GM21619 (cell line): Measurements from ENCODE around the gene IGHMBP2.
A peak's percentile ranks its signal among the peaks of the same experiment; 100 is the strongest.

Source experiments
- ATAC-seq: cut with Tn5 transposase; IDR thresholded peaks from one replicate; pipeline ENCODE4 v1.9.1; 2021; ENCODE audit not compliant: unreplicated experiment

IGHMBP2 gene

DNA sequence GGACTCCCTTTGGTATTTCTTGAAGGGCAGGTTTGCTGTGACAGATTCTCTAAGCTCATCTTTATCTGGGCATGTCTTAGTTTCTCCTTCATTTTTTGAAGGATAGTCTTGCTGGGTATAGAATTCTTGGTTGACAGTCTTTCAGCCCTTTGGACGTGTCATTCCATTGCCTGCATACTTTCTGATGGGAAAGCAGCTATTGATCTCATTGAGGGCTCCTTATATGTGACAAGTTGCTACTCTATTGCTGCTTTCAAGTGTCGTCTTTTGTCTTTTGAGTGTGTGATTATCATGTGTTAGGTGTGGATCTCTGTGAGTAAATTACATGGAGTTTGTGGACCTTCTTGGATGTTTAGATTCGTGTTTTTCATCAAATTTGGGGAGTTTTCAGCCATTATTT is 21.9 kb downstream of the IGHMBP2 start:
- no peak for ATAC-seq

DNA sequence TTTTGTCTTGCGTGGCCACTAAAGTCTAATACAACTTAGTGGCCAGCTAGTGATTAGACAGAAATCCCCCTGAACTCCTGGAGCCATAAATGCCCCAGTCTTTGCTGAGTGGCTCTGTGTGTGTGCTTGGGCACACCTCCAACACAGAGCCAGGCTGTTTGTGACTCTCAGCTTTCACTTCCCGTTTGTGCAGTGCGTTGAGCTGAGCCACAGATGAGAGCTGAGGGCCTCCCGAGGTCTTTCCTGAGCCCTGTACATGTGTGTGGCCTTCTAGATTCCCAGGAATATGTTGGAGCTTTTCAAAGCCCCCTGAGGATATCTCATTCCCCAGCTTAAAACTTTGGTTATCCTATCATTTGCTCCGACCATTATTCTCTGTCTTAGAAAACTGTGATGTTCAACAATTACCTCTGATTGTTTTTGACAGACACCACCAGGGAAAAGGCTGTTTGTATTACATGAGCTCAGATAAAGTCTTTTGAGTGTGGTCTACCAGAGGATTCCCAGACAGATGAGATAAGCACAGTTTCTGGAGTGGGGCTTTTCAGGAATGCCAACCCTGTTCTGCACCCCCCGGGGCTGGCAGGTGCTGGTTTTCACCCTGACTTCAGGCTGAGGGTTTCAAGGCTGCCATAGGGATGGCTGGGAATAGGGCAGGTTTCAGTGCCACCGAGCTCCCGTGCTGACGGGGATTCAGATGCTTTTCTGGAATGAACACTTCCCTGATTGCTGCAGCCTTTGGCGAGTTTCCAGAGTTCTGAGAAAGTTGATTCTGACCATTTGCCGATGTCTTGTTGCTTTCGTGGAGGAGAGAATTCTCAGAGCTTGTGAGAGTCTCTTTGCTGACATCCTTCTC is 23.8 kb downstream of the IGHMBP2 start:
- peak; percentile 56 for ATAC-seq

DNA sequence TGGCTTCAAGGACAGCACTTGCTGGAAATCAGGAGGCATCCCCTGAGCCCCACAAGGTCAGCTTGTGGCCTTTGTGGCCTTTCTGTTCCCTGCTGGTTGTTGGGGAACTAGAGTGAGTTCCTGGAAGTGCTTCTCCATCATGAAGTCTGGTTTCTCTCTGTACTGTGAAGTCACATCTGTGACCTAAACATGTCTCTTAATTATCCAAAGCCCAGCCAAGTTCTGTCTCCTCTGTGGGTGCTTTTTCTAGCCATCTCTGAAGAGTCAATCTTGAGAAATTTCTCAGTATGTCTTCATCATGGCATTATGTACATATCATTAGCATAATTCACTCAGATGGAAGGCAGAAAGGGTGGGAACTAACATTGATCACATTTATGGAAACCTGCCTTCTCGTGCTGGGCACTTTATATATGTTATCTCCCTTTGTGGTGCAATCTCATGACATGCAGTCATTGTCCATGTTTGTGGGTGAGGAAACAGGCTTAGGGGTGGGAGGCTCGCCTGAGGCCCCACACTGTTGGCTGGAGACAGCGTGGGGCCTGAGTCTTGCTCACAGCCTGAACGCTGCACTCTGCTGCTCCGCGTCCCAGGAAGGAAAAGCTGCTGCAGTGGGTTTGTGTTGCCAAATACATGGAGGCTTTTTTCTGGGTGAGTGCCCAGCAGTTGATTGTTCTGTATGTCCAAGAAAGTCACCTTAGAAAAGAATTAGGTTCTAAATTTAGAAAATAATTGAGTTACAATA is 24.6 kb downstream of the IGHMBP2 start:
- ATAC-seq = no peak

DNA sequence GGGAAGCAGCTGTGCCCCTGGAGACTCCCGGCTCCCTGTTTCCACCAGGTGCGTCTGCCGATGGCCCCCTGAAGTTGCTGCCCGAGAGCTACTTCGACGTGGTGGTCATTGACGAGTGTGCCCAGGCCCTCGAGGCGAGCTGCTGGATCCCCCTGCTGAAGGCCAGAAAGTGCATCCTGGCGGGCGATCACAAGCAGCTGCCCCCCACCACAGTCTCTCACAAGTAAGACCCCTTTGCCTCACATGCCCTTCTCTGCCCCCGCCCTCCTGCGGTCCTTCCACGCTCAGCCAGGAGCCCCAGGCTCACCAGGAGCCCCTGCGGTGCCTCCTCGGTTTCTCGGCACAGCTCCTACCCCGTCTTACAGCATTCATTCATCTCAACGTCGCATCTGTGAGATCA is 25.4 kb downstream of the IGHMBP2 start:
- no peak for ATAC-seq

DNA sequence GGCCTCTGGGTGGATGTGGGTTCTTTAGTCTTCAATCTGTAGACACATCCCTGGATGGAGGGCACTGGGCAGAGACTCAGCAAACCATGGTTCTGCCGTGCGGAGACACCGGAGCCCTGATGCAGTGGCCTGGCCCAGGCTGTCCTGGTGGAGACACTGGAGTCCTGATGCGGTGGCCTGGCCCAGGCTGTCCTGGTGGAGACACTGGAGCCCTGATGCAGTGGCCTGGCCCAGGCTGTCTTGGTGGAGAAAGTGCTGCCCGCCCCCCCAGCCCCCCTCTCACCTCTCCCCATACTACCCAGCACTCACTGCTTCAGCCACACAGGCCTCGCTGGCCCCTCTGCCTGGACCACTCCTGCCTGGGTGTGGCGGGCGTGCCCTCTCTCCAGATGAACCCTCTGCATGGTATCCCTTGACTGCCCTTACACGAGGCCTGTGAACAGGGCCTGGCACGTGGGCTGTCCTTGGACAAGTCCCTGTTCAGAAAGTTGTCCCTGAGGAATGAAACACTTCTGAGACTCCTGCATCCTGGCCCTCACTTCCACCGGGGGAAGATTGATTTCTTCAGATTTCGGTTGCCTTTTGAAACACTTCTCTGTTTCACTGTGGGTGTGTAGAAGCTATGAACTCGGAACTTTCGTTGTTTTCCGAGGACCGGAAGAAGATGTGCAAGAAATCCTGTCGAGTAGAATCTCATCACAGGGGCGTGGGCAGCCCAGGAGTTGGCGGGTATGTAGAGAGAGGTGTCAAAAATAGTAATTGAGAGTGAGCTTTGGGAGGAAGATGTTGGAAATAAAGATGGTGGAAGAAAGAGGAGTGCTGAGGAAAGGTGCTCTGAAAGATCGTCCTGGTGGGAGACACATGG is 26.2 kb downstream of the IGHMBP2 start:
- no peak for ATAC-seq

DNA sequence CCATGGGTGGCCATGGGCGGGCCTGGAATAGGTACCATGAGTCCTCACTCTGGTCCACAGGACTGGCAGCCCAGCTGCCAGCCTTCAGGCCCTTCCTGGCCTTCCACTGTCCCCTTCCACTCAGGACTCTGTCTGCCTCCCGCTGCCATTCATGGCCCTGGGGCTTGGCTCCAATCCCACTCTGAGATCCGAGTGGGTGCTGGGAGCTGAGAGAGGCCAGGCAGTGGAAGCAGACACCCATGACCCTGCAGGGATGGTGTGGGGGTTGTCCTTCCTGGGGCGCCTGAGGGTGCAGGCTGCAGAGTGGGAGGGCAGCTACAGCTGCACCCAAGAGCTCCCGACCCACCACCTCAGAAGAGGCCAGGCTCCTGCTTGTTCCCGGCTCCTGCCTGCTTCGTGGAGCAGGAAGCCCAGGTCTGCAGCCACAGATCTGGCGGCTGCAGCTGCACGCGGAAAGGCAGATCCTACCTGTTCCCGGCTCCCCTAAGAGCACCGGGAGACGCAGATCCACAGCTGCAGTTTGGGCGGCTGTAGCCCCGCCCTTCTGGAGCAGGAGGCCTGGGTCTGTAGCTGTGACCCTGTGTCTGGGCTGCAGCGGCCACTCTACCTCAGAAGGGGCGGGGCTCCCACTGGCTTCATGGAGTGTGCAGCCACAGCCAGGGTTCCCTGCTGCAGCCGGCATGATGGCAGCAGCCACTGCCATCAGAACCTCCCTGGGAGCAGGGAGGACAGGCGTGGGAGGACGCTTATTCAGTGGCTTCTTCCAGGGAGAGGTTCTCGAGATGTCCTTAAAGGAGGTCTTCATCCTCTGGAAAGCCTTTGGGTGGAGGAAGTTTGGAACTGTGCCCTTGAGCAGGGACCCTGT is 27.5 kb downstream of the IGHMBP2 start:
- ATAC-seq = no peak

DNA sequence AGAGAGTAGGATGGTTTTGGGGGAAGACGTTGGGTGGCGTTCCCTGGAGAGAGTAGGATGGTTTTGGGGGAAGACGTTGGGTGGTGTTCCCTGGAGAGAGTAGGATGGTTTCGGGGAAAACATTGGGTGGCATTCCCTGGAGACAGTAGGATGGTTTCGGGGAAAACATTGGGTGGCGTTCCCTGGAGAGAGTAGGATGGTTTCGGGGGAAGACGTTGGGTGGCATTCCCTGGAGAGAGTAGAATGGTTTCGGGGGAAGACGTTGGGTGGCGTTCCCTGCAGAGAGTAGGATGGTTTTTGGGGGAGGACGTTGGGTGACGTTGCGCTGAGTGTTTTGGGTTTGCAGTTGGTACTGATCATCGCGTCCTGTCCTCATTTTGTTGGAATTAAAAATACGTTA is 28.2 kb downstream of the IGHMBP2 start:
- ATAC-seq = no peak

DNA sequence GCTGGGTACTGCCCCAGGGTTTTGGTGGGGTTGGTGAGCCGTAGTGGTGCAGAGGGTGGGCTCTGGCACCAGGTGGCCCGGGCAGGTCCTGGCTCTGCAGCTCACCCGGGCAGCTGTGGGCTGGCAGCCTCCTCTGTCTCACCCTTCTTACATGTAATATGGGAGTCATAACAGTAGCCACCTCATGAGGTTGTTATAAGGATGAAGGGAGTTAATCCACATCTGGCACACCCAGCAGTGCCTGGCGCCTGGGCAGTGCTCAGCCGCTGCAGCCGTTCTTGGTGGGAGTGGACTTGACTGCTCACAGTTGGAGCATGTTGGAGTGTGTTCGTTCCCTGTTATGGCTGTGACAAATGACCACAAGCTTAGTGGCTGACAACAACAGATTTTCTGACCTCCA is 28.7 kb downstream of the IGHMBP2 start:
- ATAC-seq = no peak

DNA sequence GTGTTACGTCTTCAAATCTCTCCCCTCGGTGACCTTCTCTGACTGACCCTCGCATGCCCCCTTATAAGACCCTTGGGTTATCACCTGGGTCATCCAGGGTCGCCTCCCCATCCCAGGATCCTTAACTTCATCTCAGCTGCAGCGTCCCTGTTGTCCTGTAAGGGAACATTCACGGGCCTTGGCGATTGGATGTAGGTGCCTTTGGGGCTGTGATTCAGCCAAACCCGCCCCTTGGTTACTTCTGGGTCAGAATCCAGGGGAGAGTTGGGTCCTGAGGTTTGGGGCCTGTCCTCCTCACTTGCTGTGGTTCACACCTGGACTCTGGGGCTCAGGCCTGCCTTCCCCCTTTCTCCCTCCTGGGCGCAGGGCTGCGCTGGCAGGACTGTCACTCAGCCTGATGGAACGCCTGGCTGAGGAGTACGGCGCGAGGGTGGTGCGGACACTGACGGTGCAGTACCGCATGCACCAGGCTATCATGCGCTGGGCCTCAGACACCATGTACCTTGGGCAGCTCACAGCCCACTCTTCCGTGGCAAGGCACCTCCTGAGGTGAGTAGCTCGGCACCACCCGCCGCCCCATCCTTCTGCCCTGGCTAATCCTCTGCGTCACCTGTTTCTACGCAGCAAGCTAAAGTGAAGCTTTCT is 29.4 kb downstream of the IGHMBP2 start:
- no peak for ATAC-seq

DNA sequence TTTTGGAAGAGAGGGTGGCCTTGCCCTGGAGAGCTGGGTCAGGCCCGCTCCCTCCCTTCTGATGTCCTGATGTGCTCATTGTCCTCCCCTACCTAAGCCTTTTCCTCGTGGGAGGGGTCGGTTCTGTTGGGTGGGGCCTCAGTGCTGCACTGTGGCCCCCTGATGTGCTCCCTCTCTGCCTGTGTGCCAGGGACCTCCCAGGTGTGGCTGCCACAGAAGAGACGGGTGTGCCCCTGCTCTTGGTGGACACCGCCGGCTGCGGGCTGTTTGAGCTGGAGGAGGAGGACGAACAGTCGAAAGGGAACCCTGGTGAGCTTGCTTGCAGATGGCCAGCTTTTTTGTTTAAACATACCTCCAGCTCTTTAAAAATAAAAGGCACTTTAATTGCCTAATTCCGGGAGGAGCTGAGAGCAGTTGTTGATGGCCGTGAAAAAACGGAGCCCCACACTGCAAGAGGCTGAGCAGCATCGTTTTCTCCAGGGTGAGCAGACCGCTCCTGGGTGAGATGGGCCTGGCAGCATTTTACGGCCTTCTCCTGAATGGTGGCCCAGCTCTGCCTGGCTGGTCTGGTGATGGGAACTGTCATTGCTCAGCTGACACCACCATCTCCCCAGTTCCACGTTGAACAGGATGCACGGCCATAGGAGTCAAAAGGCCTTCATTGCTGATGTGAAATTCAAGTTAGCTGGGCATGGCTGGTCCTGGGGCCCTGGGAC is 30.1 kb downstream of the IGHMBP2 start:
- no peak for ATAC-seq

DNA sequence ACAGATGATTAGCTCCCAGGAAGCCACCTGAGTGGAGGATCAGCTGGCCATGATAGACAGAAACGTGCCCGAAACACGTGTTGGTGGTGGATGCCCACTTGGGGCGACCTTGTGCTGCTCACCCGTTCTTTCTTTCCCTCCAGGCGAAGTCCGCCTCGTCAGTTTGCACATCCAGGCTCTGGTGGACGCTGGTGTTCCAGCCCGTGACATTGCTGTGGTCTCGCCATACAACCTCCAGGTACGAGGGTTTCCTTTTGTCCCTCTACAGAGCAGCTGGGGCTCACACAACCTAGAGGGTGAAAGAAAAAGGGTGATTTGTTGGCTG is 30.6 kb downstream of the IGHMBP2 start:
- ATAC-seq = no peak

DNA sequence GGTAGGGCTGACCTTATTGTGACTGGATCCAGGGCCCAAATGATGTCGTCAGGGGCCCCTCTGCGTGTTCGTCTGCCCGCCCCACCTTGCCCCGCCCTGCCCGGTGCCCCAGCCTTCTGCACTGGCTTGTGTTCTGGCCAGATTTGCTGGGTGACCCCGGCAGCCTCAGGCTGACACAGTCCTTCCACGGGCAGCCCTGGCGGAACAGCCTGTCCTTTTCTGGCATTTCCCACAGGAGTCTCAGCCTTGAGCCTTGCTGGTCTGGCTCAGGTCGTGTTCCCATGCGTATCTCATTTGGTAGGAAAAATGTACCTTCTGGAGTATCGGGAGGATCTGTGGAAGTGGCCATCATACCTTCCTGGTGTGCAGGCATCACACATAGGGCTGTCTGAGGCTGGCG is 31.0 kb downstream of the IGHMBP2 start:
- no peak for ATAC-seq

DNA sequence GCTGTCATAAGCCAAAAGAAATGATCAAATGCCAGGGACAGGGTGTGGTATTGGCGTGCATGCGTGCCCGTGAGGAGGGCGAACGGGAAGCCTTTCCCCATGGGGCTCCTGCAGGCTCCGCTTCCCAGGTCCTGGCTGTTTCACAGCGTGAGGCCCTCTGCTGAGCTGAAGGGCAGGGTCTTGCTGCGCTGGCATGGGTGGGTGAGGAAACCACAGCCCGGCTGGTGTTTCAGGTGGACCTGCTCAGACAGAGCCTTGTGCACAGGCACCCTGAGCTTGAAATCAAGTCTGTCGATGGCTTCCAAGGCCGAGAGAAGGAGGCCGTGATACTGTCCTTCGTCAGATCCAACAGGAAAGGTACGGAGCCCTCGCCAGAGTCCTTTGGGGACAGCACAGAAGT is 31.4 kb downstream of the IGHMBP2 start:
- ATAC-seq = no peak

DNA sequence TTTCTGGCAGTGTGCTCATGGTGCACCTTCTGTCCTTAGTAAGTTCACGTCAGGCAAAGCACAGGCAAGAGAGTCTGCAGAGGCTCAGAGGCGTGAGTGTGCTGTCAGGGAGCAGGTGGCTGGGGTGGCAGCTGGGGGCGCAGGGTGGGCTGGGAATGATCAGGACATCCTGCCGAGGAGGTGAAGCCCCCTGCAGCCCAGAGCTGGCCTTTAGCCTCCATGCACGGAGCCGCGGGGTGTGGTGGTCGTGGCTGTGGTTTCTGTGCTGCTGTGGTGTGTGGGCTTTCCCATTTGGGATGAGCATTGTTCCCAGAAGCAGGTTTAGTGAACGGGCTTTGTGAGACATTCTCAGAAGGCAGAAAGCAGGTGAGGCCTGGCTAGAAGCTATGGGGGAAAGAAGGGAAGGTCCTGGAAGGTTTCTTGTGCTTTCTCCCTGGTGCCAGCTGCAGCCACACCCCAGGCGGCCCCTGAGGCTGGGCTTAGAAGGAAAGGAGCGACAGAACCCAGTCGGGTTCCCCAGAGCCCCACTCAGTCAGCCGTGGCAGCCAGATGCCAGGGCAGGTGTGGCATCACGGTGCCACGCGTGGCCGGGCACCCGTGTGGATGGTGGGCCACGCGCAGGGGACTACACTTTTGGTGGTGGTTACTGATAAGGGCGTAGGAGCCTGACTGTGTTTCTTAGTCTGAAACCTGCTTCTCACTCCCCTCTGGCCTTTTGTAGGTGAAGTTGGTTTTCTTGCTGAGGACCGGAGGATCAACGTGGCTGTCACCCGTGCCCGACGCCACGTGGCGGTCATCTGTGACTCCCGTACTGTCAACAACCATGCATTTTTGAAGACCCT is 32.0 kb downstream of the IGHMBP2 start:
- no peak for ATAC-seq

DNA sequence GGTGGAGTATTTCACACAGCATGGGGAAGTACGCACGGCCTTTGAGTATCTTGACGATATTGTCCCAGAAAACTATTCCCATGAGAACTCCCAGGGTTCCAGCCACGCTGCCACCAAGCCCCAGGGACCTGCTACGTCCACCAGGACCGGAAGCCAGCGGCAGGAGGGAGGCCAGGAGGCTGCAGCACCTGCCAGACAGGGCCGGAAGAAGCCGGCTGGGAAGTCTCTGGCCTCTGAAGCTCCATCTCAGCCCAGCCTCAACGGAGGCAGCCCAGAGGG is 32.6 kb downstream of the IGHMBP2 start:
- ATAC-seq = no peak

DNA sequence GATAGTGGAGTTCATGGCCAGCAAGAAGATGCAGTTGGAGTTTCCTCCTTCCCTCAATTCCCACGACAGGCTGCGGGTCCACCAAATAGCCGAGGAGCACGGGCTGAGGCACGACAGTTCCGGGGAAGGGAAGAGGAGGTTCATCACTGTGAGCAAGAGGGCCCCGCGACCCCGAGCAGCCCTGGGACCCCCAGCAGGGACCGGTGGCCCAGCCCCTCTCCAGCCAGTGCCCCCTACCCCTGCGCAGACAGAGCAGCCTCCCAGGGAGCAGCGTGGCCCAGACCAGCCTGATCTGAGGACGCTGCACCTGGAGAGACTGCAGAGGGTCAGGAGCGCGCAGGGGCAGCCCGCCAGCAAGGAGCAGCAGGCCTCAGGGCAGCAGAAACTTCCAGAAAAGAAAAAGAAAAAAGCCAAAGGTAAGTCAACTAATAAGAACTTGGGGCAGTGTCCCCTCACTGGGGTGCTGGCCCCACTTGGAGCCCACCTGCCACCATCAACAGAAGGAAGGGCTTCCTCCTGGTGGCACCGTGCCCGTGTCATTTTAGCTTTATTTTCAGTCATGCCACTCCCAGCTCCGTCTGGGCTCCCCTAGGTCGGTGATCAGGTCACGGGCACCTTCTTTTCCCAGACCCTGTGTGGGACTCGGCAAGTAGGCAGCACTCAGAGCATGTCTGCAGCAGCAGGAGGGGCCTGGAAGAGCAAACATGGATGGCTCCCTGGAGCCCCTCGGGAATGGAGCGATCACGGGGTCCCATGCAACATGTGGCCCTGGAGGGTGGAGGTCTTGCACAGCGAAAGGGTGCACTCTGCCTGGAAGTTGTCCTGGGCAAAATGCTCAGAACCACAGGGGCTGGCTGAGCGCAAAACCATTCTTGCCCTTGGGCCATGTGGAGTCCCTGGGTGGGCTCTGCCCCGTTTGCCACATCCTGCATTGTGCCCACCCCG is 33.3 kb downstream of the IGHMBP2 start:
- no peak for ATAC-seq

DNA sequence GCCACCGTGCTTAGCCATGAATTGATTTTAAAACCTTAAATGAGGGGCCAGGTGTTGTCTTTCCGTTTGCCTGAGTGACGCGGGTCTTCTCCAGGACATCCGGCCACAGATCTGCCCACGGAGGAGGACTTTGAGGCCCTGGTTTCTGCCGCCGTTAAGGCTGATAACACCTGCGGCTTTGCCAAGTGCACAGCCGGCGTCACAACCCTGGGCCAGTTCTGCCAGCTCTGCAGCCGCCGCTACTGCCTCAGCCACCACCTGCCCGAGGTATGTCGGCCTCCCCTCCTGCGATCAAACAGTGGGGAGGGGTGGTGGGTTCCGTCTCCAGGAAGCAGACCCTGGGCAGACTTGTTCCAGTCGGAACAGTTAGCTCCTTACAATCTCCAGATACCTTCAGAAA is 34.4 kb downstream of the IGHMBP2 start:
- no peak for ATAC-seq
